IMR-90 (cell line): Measurements from ENCODE around the gene GIMAP4. TPM values are rescaled to one million over a fixed set of nuclear protein-coding genes. Genes with fewer than 3 reads are reported as not detected.

Experiments
- ATAC-seq: fragments of 200-7000 bp; cut with Tn5 transposase; 2 replicates; pipeline ENCODE4 v1.9.1; 2020; ENCODE audit warnings: low read depth, mild to moderate bottlenecking, moderate library complexity
- BruUV-seq: library from RNA; stranded (reverse); fragments of 400-500 nt; replicated peaks from 2 replicates; lab custom pipeline; 2021; lab: Mats Ljungman, UMichigan
- CTCF ChIA-PET: fragments of 300-600 bp; formaldehyde crosslinking; extraction: SDS; loops from one replicate; lab custom pipeline; 2021; ENCODE audit warnings: antibody characterized with exemption; lab: Yijun Ruan, JAX
- POLR2A ChIA-PET: fragments of 300-600 bp; sonication (Branson Sonifier 250); formaldehyde crosslinking; loops from one replicate; lab custom pipeline; 2022; ENCODE audit warnings: antibody characterized with exemption; ENCODE audit not compliant: unreplicated experiment; lab: Charles Lee
- DNase-seq: peaks from one replicate; pipeline ENCODE4 v3.0.0; 2013
- H2AFZ ChIP-seq: replicated peaks from 2 replicates; pipeline ENCODE3; 2013; ENCODE audit warnings: low read length, mild to moderate bottlenecking; ENCODE audit not compliant: poor library complexity
- H2AK5ac ChIP-seq: 2 replicates; pipeline ENCODE4 v1.6.1; 2013; ENCODE audit warnings: low read depth, low read length, inconsistent platforms
- H2AK9ac ChIP-seq: replicated peaks from 2 replicates; pipeline ENCODE3; 2013; ENCODE audit warnings: mild to moderate bottlenecking, low read depth, low read length, moderate library complexity; ENCODE audit not compliant: poor library complexity
- H2BK120ac ChIP-seq: 2 replicates; pipeline ENCODE4 v1.6.1; 2013; ENCODE audit warnings: low read depth, low read length, inconsistent platforms
- H2BK15ac ChIP-seq: 3 replicates; pipeline ENCODE4 v1.6.1; 2013; ENCODE audit warnings: low read depth, low read length, inconsistent platforms
- H2BK20ac ChIP-seq: 2 replicates; pipeline ENCODE4 v1.6.1; 2013; ENCODE audit warnings: low read depth, mild to moderate bottlenecking, inconsistent platforms, low read length, moderate library complexity
- H2BK5ac ChIP-seq: 2 replicates; pipeline ENCODE4 v1.6.1; 2013; ENCODE audit warnings: mild to moderate bottlenecking, low read depth, low read length, inconsistent platforms; ENCODE audit not compliant: poor library complexity, severe bottlenecking
- H3K14ac ChIP-seq: replicated peaks from 2 replicates; pipeline ENCODE4 v1.6.1; 2013; ENCODE audit warnings: low read depth, low read length, inconsistent platforms
- H3K18ac ChIP-seq: 2 replicates; pipeline ENCODE4 v1.6.1; 2013; ENCODE audit warnings: low read depth, low read length, control low read depth
- H3K23ac ChIP-seq: 2 replicates; pipeline ENCODE4 v1.6.1; 2013; ENCODE audit warnings: low read depth, low read length, inconsistent platforms
- H3K27ac ChIP-seq: 2 replicates; pipeline ENCODE4 v1.5.1; 2013; ENCODE audit warnings: mild to moderate bottlenecking, control low read depth, low read length; ENCODE audit not compliant: insufficient read depth
- H3K27me3 ChIP-seq: 2 replicates; pipeline ENCODE4 v1.6.1; 2013; ENCODE audit warnings: low read length; ENCODE audit not compliant: control insufficient read depth, insufficient read depth
- H3K36me3 ChIP-seq: 2 replicates; pipeline ENCODE4 v1.6.1; 2013; ENCODE audit warnings: low read length, mixed read lengths; ENCODE audit not compliant: control insufficient read depth, insufficient read depth
- H3K4ac ChIP-seq: 2 replicates; pipeline ENCODE4 v1.6.1; 2013; ENCODE audit warnings: low read depth, low read length, inconsistent platforms
- H3K4me1 ChIP-seq: 2 replicates; pipeline ENCODE4 v1.6.1; 2013; ENCODE audit warnings: low read length, mixed read lengths; ENCODE audit not compliant: control insufficient read depth, insufficient read depth
- H3K4me2 ChIP-seq: 2 replicates; pipeline ENCODE4 v1.6.1; 2013; ENCODE audit warnings: low read depth, mild to moderate bottlenecking, control low read depth, low read length, moderate library complexity
- H3K4me3 ChIP-seq: 2 replicates; pipeline ENCODE4 v1.5.1; 2013; ENCODE audit warnings: low read depth, mild to moderate bottlenecking, control low read depth, low read length, moderate library complexity; ENCODE audit not compliant: insufficient read depth
- H3K56ac ChIP-seq: 2 replicates; pipeline ENCODE4 v1.6.1; 2013; ENCODE audit warnings: low read length, inconsistent platforms; ENCODE audit not compliant: insufficient read depth; ENCODE audit errors: extremely low read depth
- H3K79me1 ChIP-seq, 2 experiments: 2 replicates each; pipeline ENCODE4 v1.6.1; 2013; ENCODE audit warnings: low read length in 2 of 2, inconsistent platforms in 1 of 2, low read depth in 1 of 2
- H3K9ac ChIP-seq: 2 replicates; pipeline ENCODE4 v1.6.1; 2013; ENCODE audit warnings: low read depth, low read length, control low read depth
- H3K9me1 ChIP-seq: 2 replicates; pipeline ENCODE4 v1.6.1; 2013; ENCODE audit warnings: low read length, inconsistent platforms; ENCODE audit not compliant: insufficient read depth
- H3K9me3 ChIP-seq: 2 replicates; pipeline ENCODE4 v1.6.1; 2013; ENCODE audit warnings: low read length; ENCODE audit not compliant: control insufficient read depth, insufficient read depth
- H4K20me1 ChIP-seq: 2 replicates; pipeline ENCODE4 v1.6.1; 2013; ENCODE audit warnings: low read length, inconsistent platforms; ENCODE audit not compliant: insufficient read depth
- H4K5ac ChIP-seq: 2 replicates; pipeline ENCODE4 v1.6.1; 2013; ENCODE audit warnings: mild to moderate bottlenecking, low read depth, low read length, control low read depth
- H4K8ac ChIP-seq, 2 experiments: 2 replicates each; pipeline ENCODE4 v1.6.1; 2013; ENCODE audit warnings: low read depth in 2 of 2, low read length in 2 of 2, control low read depth in 1 of 2, inconsistent platforms in 1 of 2
- H4K91ac ChIP-seq: 2 replicates; pipeline ENCODE4 v1.6.1; 2013; ENCODE audit warnings: low read depth, low read length, inconsistent platforms; ENCODE audit not compliant: insufficient read depth
- BHLHE40 ChIP-seq: fragments of 150-350 bp; IDR thresholded peaks from 2 replicates; pipeline ENCODE4 v1.6.1; 2016; ENCODE audit warnings: mild to moderate bottlenecking, low read depth, low read length
- CEBPB ChIP-seq: IDR thresholded peaks from 2 replicates; pipeline ENCODE4 v1.6.1; 2012; ENCODE audit warnings: low read depth, low read length, improper control_type of control experiment
- CHD1 ChIP-seq: IDR thresholded peaks from 2 replicates; pipeline ENCODE4 v1.6.1; 2012; ENCODE audit warnings: low read depth, low read length, improper control_type of control experiment
- FOS ChIP-seq: fragments of 150-350 bp; IDR thresholded peaks from 2 replicates; pipeline ENCODE4 v1.6.1; 2016; ENCODE audit warnings: low read depth, low read length
- MAFK ChIP-seq: IDR thresholded peaks from 2 replicates; pipeline ENCODE4 v1.6.1; 2012; ENCODE audit warnings: low read depth, low read length, improper control_type of control experiment
- MAZ ChIP-seq: IDR thresholded peaks from 2 replicates; pipeline ENCODE4 v1.6.1; 2012; ENCODE audit warnings: low read depth, mild to moderate bottlenecking, low read length, improper control_type of control experiment, moderate library complexity, borderline replicate concordance
- MXI1 ChIP-seq: IDR thresholded peaks from 2 replicates; pipeline ENCODE4 v1.6.1; 2012; ENCODE audit warnings: low read depth, mild to moderate bottlenecking, low read length, moderate library complexity, borderline replicate concordance
- NFE2L2 ChIP-seq: fragments of 150-350 bp; IDR thresholded peaks from 2 replicates; pipeline ENCODE4 v1.6.1; 2016; ENCODE audit warnings: low read depth, mild to moderate bottlenecking, low read length
- RCOR1 ChIP-seq: IDR thresholded peaks from 2 replicates; pipeline ENCODE4 v1.6.1; 2012; ENCODE audit warnings: mild to moderate bottlenecking, low read length, improper control_type of control experiment; ENCODE audit not compliant: insufficient replicate concordance
- RFX5 ChIP-seq: IDR thresholded peaks from 2 replicates; pipeline ENCODE4 v1.8.0; 2012; ENCODE audit warnings: low read depth, mild to moderate bottlenecking, low read length, moderate library complexity
- SMC3 ChIP-seq: fragments of 150-350 bp; IDR thresholded peaks from 2 replicates; pipeline ENCODE4 v1.6.1; 2016; ENCODE audit warnings: low read depth, mild to moderate bottlenecking, antibody characterized with exemption, low read length, moderate library complexity
- WGBS, 2 experiments: methylation state at CpG; one replicate each; pipeline versions ENCODE4 v1.1.5 to v1.1.7; 2013; ENCODE audit warnings: missing lambda C conversion rate in 2 of 2; ENCODE audit not compliant: insufficient read length in 1 of 2; ENCODE audit errors: extremely low coverage in 2 of 2; 5-methylcytosine and 5-hydroxymethylcytosine counted together
- dilution Hi-C: fragments of 300-500 bp; cut with HindIII; formaldehyde crosslinking; loops from one replicate; pipeline ENCODE4 v1.14.3; 2018; ENCODE audit warnings: low sequenced_read_pairs; ENCODE audit not compliant: unreplicated experiment
- in situ Hi-C: fragments of 300-500 bp; cut with MboI; formaldehyde crosslinking; loops from 3 replicates; pipeline ENCODE4 v1.14.3; 2019; ENCODE audit warnings: low sequenced_read_pairs, inconsistent platforms, mixed read lengths
- intact Hi-C: fragments of 100-400 bp; cut with micrococcal nuclease; formaldehyde crosslinking; loops from 2 replicates; pipeline ENCODE4 v1.10.0; 2022
- polyA plus RNA-seq, 3 experiments: library from polyadenylated mRNA; depleted of rRNA; stranded (reverse); fragments of >200 nt; gene quantifications; 2 replicates each; pipeline ENCODE4 v1.2.3, GENCODE V29; 2012; ENCODE audit warnings: low replicate concordance in 1 of 3
- total RNA-seq: library from RNA; depleted of rRNA; stranded (reverse); fragments of >200 nt; gene quantifications from 2 replicates; pipeline ENCODE4 v1.2.3, GENCODE V29; 2012
- TF ChIP-seq, protein P1 (sequence below): fragments of 150-350 bp; IDR thresholded peaks from 2 replicates; pipeline ENCODE4 v1.6.1; 2016; ENCODE audit warnings: low read depth, mild to moderate bottlenecking, low read length, moderate library complexity, borderline replicate concordance
- TF ChIP-seq, protein P2 (sequence below): conservative IDR thresholded peaks from 2 replicates; pipeline ENCODE4 v1.5.1; 2012; ENCODE audit warnings: mild to moderate bottlenecking, low read depth, low read length, improper control_type of control experiment

Gene GIMAP4
- total and polyA plus RNA-seq, 2 of the 4 experiments (the other 2 are of a cell fraction): not detected

DNA sequence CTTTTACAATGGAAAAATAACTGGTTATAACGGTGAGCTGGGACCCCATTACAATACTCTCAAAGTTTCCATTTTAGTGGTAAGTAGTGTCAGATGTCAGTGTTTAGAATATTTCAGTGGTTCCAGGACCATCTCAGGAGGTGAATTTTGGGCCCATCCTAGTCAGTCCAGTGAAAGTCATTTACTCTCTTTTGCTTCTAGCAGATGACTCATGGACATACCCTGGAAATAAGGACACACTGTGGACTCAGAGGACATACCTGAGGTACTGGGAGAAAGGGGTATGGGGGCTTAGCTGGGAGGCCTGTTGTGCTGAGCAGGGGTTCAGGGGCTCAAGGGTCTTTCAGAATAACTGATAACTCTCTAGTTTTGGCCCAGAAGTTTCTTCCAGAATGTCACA is 618 bp upstream of the GIMAP4 start:
- no peak for ATAC-seq
- Histone ChIP-seq H2AFZ (no peak overlapping the region), H3K14ac (no peak overlapping the region), H3K27me3 (no peaks in the 10 kb centered on the region), H3K36me3 (no peaks in the 10 kb centered on the region), H2BK120ac (no peak overlapping the region), H3K79me1 (no peaks in the 10 kb centered on the region), H3K9me1 (no peaks in the 10 kb centered on the region), H3K4me2 (no peak overlapping the region), H2BK5ac (no peak overlapping the region), H4K5ac (no peak overlapping the region), H3K4me3 (no peak overlapping the region), H4K91ac (no peak overlapping the region), H3K23ac (no peak overlapping the region), H2AK5ac (no peak overlapping the region), H3K18ac (no peak overlapping the region), H3K9me3 (peaks cover 24% of the 10 kb centered on the region), H3K56ac (no peak overlapping the region), H2BK15ac (no peak overlapping the region), H3K27ac (no peak overlapping the region), H3K4me1 (no peaks in the 10 kb centered on the region), H3K4ac (no peak overlapping the region), H2AK9ac (no peak overlapping the region), H3K9ac (no peak overlapping the region), H2BK20ac (no peak overlapping the region), H4K8ac (no peak overlapping the region), H4K20me1 (no peaks in the 10 kb centered on the region)
- TF ChIP-seq CHD1: no peak
- TF ChIP-seq, protein P1, sequence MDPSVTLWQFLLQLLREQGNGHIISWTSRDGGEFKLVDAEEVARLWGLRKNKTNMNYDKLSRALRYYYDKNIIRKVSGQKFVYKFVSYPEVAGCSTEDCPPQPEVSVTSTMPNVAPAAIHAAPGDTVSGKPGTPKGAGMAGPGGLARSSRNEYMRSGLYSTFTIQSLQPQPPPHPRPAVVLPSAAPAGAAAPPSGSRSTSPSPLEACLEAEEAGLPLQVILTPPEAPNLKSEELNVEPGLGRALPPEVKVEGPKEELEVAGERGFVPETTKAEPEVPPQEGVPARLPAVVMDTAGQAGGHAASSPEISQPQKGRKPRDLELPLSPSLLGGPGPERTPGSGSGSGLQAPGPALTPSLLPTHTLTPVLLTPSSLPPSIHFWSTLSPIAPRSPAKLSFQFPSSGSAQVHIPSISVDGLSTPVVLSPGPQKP: no peak
- TF ChIP-seq SMC3: no peak
- no peak for TF ChIP-seq NFE2L2
- no peak for TF ChIP-seq RFX5
- no peak for TF ChIP-seq MAZ
- TF ChIP-seq MXI1: no peak
- TF ChIP-seq, protein P2, sequence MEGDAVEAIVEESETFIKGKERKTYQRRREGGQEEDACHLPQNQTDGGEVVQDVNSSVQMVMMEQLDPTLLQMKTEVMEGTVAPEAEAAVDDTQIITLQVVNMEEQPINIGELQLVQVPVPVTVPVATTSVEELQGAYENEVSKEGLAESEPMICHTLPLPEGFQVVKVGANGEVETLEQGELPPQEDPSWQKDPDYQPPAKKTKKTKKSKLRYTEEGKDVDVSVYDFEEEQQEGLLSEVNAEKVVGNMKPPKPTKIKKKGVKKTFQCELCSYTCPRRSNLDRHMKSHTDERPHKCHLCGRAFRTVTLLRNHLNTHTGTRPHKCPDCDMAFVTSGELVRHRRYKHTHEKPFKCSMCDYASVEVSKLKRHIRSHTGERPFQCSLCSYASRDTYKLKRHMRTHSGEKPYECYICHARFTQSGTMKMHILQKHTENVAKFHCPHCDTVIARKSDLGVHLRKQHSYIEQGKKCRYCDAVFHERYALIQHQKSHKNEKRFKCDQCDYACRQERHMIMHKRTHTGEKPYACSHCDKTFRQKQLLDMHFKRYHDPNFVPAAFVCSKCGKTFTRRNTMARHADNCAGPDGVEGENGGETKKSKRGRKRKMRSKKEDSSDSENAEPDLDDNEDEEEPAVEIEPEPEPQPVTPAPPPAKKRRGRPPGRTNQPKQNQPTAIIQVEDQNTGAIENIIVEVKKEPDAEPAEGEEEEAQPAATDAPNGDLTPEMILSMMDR: no peak
- no peak for TF ChIP-seq CEBPB
- TF ChIP-seq RCOR1: no peak
- TF ChIP-seq FOS: no peak
- no peak for TF ChIP-seq BHLHE40
- TF ChIP-seq MAFK: no peak
- dilution Hi-C loops: no loop called here
- in situ Hi-C loops: no loop called here
- no peak for DNase-seq
- intact Hi-C loops: no loop called here
- ChIA-PET CTCF (no interaction called here), POLR2A (no interaction called here)
- no TSS peak for BruUV-seq
- no CpG with 5 or more reads among the region's 1 CpG for WGBS, 2 experiments
